ENCODE data around the gene XRN1.
"Not testable (repeated sequence)": the region's sequence is repeated elsewhere in the genome, so short reads cannot be mapped to it uniquely, and the experiment has no call there.

Gene XRN1

DNA sequence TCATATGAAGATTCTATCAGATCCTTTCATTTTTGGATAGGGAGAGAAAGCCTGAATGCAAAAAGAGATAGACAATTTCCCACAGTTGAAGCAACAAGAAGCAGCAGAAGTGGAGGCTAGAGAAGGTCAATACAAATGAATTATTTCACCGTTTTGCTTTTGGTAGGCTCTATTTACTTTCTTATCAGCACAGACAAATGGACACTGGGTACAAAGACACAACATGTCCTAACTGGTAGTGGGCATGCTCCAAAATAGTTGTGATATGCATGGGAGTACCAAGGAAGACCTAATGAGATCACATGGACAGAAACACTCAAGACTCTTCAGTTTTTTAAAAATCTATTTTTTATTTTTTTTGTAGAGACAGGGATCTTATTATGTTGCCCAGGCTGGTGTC is 99.4 kb downstream of the XRN1 start:
- no peaks in the 10 kb centered on the region for H3K9me3 ChIP-seq (ENCODE audit: severe bottlenecking)
- H3K27me3 ChIP-seq (ENCODE audit: insufficient read depth, poor library complexity, severe bottlenecking): no peaks in the 10 kb centered on the region
- ATAC-seq (ENCODE audit: low read depth): no peak
- no peaks in the 10 kb centered on the region for H3K4me1 ChIP-seq (ENCODE audit: insufficient read depth, poor library complexity, severe bottlenecking)
- H3K36me3 ChIP-seq (ENCODE audit: low read depth): peaks cover 34% of the 10 kb centered on the region
- no peak for DNase-seq (ENCODE audit: low spot score)
- H3K27ac ChIP-seq (ENCODE audit: poor library complexity, severe bottlenecking): no peak overlapping the region
- TF ChIP-seq, protein P1, sequence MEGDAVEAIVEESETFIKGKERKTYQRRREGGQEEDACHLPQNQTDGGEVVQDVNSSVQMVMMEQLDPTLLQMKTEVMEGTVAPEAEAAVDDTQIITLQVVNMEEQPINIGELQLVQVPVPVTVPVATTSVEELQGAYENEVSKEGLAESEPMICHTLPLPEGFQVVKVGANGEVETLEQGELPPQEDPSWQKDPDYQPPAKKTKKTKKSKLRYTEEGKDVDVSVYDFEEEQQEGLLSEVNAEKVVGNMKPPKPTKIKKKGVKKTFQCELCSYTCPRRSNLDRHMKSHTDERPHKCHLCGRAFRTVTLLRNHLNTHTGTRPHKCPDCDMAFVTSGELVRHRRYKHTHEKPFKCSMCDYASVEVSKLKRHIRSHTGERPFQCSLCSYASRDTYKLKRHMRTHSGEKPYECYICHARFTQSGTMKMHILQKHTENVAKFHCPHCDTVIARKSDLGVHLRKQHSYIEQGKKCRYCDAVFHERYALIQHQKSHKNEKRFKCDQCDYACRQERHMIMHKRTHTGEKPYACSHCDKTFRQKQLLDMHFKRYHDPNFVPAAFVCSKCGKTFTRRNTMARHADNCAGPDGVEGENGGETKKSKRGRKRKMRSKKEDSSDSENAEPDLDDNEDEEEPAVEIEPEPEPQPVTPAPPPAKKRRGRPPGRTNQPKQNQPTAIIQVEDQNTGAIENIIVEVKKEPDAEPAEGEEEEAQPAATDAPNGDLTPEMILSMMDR (IDR thresholded peaks at IDR 0.05; ENCODE audit: poor library complexity, severe bottlenecking): no peak
- no peak overlapping the region for H3K4me3 ChIP-seq (ENCODE audit: severe bottlenecking)

DNA sequence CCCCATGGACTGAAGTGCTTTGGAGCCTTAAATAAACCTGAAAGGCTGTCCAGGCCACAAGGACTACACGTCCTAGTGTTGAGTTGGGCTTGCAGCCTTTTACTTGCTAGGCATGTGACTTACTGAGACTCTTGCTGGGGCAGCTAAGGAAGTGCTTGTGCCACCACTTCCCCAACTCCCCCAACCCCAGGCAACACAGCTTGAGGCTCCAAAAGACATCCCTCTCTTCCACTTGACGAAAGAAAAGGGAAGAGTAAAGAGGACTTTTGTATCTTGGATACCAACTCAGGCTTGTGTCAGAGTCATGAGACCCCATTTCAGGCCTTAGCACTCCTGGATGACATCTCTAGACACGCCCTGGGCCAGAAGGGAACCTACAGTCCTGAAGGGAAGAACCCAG is 109.8 kb downstream of the XRN1 start:
- H3K27me3 ChIP-seq (ENCODE audit: insufficient read depth, poor library complexity, severe bottlenecking): no peaks in the 10 kb centered on the region
- DNase-seq (ENCODE audit: low spot score) (no peak), ATAC-seq (ENCODE audit: low read depth) (no peak)
- H3K9me3 ChIP-seq (ENCODE audit: severe bottlenecking): no peaks in the 10 kb centered on the region
- H3K36me3 ChIP-seq (ENCODE audit: low read depth): peaks cover 32% of the 10 kb centered on the region
- no peak overlapping the region for H3K27ac ChIP-seq (ENCODE audit: poor library complexity, severe bottlenecking)
- H3K4me1 ChIP-seq (ENCODE audit: insufficient read depth, poor library complexity, severe bottlenecking): no peaks in the 10 kb centered on the region
- H3K4me3 ChIP-seq (ENCODE audit: severe bottlenecking): no peak overlapping the region
- TF ChIP-seq, protein P1 (IDR thresholded peaks at IDR 0.05; ENCODE audit: poor library complexity, severe bottlenecking): no peak

DNA sequence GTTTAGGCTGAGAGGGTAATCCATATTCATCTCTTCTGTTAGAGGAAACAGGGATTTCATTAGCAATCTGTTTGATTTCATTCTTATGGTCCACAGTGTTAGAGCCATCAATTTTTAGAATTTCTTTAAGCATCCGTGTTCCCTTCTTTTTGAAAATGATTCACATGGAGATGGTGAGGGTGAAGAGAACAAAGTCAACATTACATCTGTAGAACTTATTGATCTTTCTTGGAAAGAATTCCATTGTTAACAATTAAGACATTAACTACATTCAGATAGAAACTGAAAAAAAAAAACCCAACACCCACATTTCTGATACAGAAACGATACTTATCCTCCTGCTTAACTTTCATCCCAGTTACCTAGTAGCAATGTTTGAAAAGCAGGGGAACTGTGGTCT is 115.4 kb downstream of the XRN1 start:
- TF ChIP-seq, protein P1 (IDR thresholded peaks at IDR 0.05; ENCODE audit: poor library complexity, severe bottlenecking): no peak

DNA sequence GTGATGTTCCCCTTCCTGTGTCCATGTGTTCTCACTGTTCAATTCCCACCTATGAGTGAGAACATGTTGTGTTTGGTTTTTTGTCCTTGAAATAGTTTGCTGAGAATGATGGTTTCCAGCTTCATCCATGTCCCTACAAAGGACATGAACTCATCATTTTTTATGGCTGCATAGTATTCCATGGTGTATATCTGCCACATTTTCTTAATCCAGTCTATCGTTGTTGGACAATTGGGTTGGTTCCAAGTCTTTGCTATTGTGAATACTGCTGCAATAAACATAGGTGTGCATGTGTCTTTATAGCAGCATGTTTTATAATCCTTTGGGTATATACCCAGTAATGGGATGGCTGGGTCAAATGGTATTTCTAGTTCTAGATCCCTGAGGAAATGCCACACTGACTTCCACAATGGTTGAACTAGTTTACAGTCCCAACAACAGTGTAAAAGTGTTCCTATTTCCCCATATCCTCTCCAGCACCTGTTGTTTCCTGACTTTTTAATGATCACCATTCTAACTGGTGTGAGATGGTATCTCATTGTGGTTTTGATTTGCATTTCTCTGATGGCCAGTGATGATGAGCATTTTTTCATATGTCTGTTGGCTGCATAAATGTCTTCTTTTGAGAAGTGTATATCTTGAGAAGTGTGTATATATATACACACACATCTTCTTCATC is 123.4 kb downstream of the XRN1 start:
- not testable (repeated sequence) for H3K36me3 ChIP-seq (ENCODE audit: low read depth); H3K4me1 ChIP-seq (ENCODE audit: insufficient read depth, poor library complexity, severe bottlenecking); H3K9me3 ChIP-seq (ENCODE audit: severe bottlenecking); DNase-seq (ENCODE audit: low spot score); H3K4me3 ChIP-seq (ENCODE audit: severe bottlenecking); H3K27me3 ChIP-seq (ENCODE audit: insufficient read depth, poor library complexity, severe bottlenecking); ATAC-seq (ENCODE audit: low read depth); H3K27ac ChIP-seq (ENCODE audit: poor library complexity, severe bottlenecking)

More for the DNA sequence above, 115.4 kb downstream of the XRN1 start:
- Histone ChIP-seq H3K9me3 (ENCODE audit: severe bottlenecking) (no peaks in the 10 kb centered on the region), H3K27ac (ENCODE audit: poor library complexity, severe bottlenecking) (no peak overlapping the region), H3K36me3 (ENCODE audit: low read depth) (peaks cover 49% of the 10 kb centered on the region), H3K4me1 (ENCODE audit: insufficient read depth, poor library complexity, severe bottlenecking) (no peaks in the 10 kb centered on the region), H3K27me3 (ENCODE audit: insufficient read depth, poor library complexity, severe bottlenecking) (no peaks in the 10 kb centered on the region), H3K4me3 (ENCODE audit: severe bottlenecking) (no peak overlapping the region)
- no peak for ATAC-seq (ENCODE audit: low read depth)
- DNase-seq (ENCODE audit: low spot score): no peak

DNA sequence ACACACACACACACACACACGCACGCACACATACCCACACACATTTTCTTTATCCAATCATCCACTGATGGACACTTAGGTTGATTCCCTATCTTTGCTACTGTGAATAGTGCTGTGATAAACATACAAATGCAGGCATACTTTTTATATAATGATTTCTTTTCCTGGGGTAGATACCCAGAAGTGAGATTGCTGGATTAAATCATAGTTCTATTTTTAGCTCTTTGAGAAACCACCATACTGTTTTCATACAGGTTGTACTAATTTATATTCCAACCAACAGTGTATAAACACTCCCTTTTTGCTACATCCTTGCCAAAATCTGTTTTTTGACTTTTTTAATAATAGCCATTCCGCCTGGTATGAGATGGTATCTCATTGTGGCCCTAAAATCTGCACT is 127.9 kb downstream of the XRN1 start:
- H3K4me3 ChIP-seq (ENCODE audit: severe bottlenecking): no peak overlapping the region
- H3K27me3 ChIP-seq (ENCODE audit: insufficient read depth, poor library complexity, severe bottlenecking): no peaks in the 10 kb centered on the region
- no peak for DNase-seq (ENCODE audit: low spot score)
- TF ChIP-seq, protein P1 (IDR thresholded peaks at IDR 0.05; ENCODE audit: poor library complexity, severe bottlenecking): no peak
- no peak overlapping the region for H3K27ac ChIP-seq (ENCODE audit: poor library complexity, severe bottlenecking)
- H3K9me3 ChIP-seq (ENCODE audit: severe bottlenecking): peaks cover 2% of the 10 kb centered on the region
- no peak for ATAC-seq (ENCODE audit: low read depth)
- peaks cover 5% of the 10 kb centered on the region for H3K4me1 ChIP-seq (ENCODE audit: insufficient read depth, poor library complexity, severe bottlenecking)
- H3K36me3 ChIP-seq (ENCODE audit: low read depth): peaks cover 6% of the 10 kb centered on the region; the same call in 1 of the 2 replicates

Measured in RWPE2 (cell line).